ENCODE measurements around the gene CHD3. TPM values are rescaled to one million over a fixed set of nuclear protein-coding genes. Genes with fewer than 3 reads are reported as not detected.
"Not testable (repeated sequence)": the region's sequence is repeated elsewhere in the genome, so short reads cannot be mapped to it uniquely, and the experiment has no call there.

Gene CHD3
- total RNA-seq, 2 donors from 2014 or later, result 51.3 to 51.9 TPM

DNA sequence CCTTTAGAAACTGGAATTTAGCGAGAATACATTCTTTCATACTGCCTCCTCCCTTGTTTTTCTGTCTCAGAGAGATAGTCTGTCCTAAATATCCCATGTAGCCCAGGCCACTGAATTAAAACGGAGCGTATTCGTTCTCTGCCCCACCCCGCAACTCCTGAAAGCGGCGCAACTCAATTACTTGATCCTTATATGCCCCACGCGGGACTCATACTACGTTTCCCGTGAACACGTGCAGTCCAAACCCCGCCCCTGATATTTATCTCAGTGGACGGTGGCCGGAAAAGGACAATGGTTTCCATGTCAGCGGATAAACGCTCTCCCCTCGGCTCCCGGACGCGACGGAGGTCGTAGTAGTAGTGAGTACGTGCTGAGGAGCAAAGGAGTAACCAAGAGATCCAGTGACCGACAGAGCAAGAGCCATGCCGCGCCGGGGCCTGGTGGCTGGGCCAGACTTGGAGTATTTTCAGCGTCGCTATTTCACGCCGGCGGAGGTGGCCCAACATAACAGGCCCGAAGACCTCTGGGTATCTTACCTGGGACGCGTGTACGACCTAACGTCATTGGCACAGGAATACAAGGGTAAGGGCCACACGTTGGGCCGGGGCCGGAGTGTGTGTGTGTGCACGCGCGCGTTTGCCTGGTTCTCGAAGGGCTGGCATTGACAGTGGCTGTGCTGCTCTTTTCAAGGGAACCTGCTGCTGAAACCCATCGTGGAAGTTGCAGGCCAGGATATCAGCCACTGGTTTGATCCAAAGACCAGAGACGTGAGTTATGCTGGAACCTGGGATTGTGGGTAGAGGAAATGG, 30.7 kb upstream of the CHD3 start, which contains the start of gene CYB5D1:
Gene CYB5D1, plus strand, starts transcription at position 291 of the 809 bp plus-strand sequence. Its CDS starts 132 bp downstream, at position 423.
- DNase-seq, result peak; percentile 92 to 93
- intact Hi-C loops (cut with DNase I, micrococcal nuclease), result no loop called here
- ATAC-seq, result peak; percentile 62

- ATAC-seq, result peak; percentile 21
- intact Hi-C loops (cut with DNase I, micrococcal nuclease), result no loop called here
Observed at GRCh38 chr17:7858522-7858810, 30.1 kb upstream of the CHD3 start.

GRCh38 chr17:7859028-7859427, 29.6 kb upstream of the CHD3 start:
- intact Hi-C loops (cut with DNase I, micrococcal nuclease), result no loop called here
- no peak for ATAC-seq

More at GRCh38 chr17:7858522-7858810, 30.1 kb upstream of the CHD3 start:
- DNase-seq, result peak; percentile 56 to 66

DNA sequence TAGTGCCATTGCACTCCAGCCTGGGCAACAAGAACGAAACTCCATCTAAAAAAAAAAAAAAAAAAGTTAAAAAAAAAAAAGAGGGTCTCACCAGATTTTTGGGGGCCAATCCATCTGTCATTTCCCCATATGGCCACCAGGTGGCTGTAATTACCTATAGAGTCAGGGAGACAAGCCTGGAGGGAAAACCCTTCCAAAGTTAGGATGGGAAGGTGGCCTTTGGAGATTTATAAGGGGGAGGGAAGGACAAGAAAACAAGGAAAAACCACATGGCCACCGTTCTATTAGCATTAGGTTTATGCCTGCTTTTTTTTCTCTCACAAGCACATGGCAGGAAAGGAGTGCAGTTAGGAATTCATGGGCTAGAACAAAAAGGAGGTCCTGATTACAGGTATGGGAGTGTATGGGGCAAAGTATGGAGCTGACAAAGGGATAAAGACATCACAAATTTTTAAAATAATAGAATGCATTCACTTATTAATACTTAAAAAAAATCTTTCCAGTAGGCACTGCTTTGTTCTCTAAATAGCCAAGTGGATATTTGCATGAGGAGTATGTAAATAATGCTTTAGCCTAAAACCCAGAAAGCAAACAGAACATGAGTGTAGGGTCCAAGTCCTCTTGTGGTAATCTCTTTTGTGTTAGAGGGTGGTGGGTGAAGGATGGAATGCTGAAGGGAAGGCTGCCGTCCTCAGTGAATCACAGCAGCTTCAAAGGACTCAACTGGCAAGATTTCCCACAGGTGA, 25.7 kb upstream of the CHD3 start:
- ATAC-seq (no peak), DNase-seq (peak in 1 of 2 donors; percentile 50)
- intact Hi-C loops (cut with DNase I, micrococcal nuclease), result loop anchor here in 1 of 2 donors (5.0 kb wide), 2 partner anchors 34 to 124 kb away; no protein-coding TSS in a partner anchor

More at GRCh38 chr17:7859028-7859427, 29.6 kb upstream of the CHD3 start:
- DNase-seq, result no peak

DNA sequence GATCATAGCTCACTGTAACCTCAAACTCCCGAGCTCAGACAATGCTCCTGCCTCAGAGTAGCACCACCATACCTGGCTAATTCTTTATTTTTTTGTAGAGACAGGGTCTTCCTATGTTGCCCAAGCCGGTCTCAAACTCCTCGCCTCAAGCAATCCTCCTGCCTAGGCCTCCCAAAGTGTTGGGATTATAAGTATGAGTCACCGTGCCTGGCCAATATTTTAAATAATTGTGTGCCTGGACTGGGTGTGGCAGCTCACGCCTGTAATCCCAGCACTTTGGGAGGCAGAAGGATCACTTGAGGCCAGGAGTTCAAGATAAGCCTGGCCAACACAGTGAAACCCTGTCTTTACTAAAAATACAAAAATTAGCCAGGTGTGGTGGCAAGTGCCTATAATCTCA, 24.2 kb upstream of the CHD3 start:
- intact Hi-C loops (cut with DNase I, micrococcal nuclease), result loop anchor here in 1 of 2 donors (5.0 kb wide), 2 partner anchors 33 to 123 kb away; no protein-coding TSS in a partner anchor
- ATAC-seq, DNase-seq: not testable (repeated sequence)

GRCh38 chr17:7864995-7865650, 23.5 kb upstream of the CHD3 start:
- intact Hi-C loops (cut with DNase I, micrococcal nuclease), result loop anchor here in 1 of 2 donors (5.0 kb wide), 2 partner anchors 32 to 122 kb away; no protein-coding TSS in a partner anchor
- DNase-seq (no peak), ATAC-seq (no peak)

DNA sequence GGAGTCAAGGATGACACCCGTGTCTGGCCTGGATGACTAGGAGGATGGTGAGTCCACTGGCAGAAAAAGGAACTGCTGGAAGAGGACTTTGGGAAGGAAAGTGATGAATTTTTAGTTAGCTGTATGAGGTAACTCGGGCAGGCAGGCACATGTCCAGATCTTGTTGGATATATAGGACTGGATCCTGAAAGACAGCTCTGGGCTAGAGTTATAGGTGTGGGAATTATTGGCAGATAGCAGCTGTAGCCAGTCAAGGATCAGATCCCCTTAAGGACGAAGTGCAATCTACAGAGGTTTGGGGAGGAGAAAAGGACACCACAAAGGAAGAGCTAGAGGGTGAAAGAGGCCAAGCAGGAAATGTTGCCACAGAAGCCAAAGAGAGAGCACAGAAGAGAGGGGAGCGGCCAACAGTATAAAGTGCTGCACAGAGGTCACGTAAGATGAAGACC, 20.7 kb upstream of the CHD3 start:
- intact Hi-C loops (cut with DNase I, micrococcal nuclease), result no loop called here
- no peak for DNase-seq

GRCh38 chr17:7873051-7873450, 15.5 kb upstream of the CHD3 start:
- ATAC-seq, result no peak
- DNase-seq, result no peak
- intact Hi-C loops (cut with DNase I, micrococcal nuclease), result no loop called here

More for the DNA sequence above, 20.7 kb upstream of the CHD3 start:
- ATAC-seq, result peak; percentile 82

DNA sequence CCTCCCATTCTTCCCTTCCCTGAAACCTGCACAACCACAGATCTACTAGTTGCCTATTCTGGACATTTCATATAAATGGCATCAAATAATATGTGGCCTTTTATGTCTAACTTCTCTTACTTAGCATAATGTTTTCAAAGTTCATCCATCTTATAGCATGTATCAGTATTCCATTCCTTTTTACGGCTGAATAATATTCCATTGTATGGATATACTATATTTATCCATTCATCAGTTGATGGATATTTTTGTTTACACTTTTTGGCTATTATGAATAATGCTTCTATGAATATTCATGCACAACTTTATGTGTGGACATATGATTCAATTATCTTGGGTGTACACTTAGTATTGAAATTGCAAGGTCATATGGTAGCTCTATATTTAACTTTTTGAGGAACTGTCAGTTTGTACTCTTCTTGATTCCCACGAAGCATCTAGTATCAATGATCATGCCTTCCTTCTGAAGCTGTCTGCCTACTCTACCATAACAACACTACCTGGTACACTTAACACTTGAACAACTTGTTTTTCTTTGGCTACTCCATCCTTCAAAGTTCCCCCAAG, 12.7 kb upstream of the CHD3 start:
- intact Hi-C loops (cut with DNase I, micrococcal nuclease), result no loop called here
- ATAC-seq, result no peak
- no peak for DNase-seq

DNA sequence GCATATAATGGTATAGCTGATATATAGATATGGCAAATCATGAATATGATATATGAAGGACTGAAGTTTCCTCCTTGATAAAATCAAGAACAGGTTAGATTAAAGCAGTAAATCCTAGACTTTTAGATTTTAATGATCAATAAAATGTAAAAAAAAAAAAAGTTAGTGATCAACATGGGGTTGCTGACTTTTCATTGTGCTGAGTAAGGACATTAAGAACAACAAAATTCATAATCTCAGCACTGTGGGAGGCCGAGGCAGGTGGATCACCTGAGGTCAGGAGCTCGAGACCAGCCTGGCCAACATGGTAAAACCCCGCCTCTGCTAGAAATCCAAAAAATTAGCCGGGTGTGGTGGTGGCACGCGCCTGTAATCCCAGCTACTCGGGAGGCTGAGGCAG, 10.4 kb upstream of the CHD3 start:
- intact Hi-C loops (cut with DNase I, micrococcal nuclease), result no loop called here
- DNase-seq (no peak), ATAC-seq (no peak)

DNA sequence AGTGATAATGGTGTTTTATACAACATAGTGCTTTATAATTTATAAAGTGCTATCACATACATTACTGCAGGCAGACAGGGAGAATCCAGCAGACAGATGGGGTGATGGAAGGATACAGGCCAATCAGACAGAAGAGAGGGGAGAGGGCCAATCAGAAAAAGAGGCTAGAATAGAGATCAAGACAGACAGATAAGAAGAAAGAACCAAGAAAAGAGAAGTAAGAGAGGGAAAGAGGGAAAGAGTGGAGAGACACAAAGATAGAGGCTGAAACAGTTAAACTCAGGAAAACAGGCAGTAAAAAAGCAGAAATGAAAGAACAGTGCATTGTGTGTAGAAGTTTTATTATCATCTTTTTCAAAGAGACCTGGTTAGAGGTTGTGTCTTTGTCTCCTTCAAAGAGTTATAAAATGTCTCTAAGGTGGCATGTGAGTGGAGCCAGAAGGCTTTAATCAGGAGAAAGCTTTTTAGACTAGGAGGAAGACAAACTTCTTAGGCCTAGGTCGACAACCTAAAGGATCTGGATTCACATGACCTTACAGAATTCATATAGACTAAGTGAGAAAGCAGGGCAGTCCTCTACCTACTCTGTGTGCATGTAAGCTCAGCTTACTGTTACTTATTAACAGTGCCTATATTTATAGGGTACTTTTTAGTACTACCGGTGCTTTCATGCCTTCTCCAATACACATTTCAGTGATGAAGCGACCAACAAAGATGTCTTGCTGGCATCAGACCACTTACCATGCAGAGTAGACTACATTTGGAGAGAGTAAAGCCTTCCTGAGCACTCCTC, 8.3 kb upstream of the CHD3 start:
- DNase-seq (no peak), ATAC-seq (peak; percentile 32)
- intact Hi-C loops (cut with DNase I, micrococcal nuclease), result no loop called here

DNA sequence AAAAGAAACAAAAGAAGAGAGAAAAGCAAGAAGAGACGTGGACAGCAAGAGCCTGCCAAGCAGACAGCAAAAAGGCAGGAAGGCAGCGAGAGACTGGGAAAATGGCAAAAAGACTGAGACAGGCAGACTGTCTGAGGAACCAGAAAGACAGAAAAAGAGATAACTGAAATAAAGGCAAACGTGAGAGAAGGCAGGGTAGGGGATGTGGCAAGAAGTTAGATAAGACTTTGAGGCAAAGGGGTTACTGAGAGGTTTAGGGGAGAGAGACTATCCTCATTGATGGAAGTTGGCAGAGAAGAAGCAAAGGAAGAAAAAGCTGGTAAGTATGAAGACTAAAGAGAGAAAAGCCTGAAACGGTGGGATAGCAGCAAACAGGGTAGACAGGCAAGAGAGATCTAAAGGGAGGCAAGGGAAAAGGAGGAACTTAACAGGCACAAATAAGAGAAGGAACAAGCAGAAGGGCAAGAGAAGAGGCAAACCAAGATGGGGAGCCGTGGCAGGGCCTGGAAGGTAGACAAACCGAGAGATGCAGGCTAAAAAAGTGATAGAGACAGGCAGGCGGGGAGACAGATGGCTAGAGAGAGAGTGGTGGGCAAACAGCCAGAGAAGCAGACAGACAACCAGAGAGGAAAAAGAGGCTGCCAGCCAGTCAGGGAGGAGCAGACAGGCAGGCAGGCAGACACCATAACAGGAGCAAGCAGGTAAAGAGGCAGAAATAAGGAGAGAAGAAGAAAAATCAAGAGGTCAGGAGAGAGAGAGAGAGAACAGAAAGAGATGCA, 7.1 kb upstream of the CHD3 start:
- intact Hi-C loops (cut with DNase I, micrococcal nuclease), result no loop called here
- ATAC-seq (no peak), DNase-seq (no peak)

DNA sequence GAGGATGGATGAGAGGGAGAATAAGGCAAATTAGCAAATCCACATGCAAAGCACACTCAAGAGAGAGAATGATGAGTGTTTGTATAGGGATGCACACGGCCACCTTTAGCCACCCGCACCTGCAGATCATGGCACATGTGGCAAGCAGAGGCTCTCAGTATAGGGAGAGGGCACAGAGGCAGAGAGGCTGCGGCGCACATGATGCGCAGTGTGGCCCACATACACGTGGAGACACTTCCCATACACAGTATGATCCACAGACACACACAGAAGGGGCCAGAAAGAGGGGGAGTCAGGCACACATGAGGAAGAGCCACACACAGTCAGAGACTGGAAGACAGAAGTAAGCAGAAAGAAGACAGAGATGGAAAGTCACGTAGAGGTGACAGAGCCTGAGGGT, 6.5 kb upstream of the CHD3 start:
- no peak for DNase-seq
- no peak for ATAC-seq
- intact Hi-C loops (cut with DNase I, micrococcal nuclease), result no loop called here

DNA sequence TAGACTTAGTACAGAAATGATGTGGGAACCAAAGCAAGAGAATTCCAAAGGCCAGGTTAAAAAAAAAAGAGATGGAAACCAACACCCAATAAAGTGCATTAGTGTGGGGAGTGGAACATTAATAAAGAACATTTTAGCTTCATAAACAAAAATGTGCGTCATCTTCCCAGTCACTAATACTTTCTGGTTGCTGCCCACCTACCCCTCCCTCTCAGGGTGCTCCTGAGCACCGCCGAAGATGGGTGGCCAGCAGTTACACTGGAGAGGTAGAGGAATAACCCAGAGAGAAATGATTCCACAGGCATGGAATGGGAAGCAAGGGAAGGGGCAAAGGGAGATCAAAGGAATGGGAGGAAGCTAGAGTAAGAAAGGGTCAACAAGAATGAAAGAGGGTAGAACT, 6.0 kb upstream of the CHD3 start:
- ATAC-seq (no peak), DNase-seq (no peak)
- intact Hi-C loops (cut with DNase I, micrococcal nuclease), result no loop called here

DNA sequence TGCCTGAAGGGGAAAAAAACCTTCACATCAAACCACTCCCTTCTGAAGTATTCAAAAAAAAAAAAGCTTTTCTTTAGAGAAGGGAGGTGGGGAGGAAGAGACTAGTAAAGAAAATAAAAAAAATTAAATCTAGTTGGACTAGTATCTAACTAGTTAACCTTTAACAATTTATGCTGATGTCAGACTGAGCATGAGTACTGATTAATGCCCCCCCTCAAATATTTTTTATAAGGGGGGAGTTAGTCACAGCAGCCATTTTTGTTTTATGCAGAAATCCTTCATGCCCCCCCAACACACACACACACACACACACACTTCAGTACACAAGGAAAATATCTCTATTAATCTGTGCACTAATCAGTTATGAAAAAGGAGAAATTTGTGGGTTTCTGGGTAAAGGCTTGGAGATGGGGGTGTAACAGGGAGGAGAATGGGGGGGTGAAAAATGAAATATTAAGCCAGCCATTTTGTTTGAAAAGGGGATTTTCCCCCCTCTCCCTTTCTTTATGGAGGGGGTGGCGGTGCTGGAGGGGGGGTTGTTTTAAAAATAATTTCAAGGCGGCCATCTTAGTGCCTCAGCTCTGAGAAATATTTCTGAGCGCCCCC, 4.7 kb upstream of the CHD3 start:
- intact Hi-C loops (cut with DNase I, micrococcal nuclease), result no loop called here
- ATAC-seq (no peak), DNase-seq (no peak)

DNA sequence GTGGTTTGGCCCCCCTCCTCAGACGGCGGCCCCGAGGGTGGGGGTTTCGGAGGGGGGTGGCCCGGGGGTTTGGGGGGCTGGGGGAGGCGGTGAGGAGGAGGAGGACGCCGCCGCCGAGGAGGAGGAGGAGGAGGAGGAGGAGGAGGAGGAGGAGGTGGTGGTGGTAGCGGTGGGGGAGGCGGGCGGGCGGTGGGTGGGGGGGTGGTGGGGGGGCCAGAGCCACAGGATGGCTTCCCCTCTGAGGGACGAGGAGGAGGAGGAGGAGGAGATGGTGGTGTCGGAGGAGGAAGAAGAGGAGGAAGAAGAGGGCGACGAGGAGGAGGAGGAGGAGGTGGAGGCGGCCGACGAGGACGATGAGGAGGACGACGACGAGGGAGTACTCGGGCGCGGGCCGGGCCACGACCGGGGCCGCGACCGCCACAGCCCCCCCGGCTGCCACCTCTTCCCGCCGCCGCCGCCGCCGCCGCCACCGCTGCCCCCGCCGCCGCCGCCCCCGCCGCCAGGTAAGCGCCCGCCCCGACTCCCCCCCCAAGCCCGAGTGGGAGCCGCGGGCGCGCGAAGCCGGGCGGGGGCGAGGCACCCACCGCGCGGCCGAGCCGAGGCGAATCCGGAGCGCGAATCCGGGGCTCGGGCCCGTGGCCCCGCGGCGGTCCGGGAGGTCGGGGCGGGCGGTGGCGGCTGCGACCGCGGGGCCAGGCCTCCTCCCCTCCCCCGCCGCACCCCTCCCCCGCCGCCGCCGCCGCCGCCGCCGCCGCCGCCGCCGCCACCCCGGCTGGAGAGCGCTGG, 3.8 kb upstream of the CHD3 start:
- DNase-seq (peak in 1 of 2 donors; percentile 50), ATAC-seq (no peak)
- intact Hi-C loops (cut with DNase I, micrococcal nuclease), result no loop called here
